ENCODE measurements around the gene UBE2S. TPM values are rescaled to one million over a fixed set of nuclear protein-coding genes. Genes with fewer than 3 reads are reported as not detected.
"Not testable (repeated sequence)": the region's sequence is repeated elsewhere in the genome, so short reads cannot be mapped to it uniquely, and the experiment has no call there.

The UBE2S gene
- total RNA-seq, 2 experiments from 2014 or later, result 50.9 to 62.9 TPM

GRCh38 chr19:55410168-55410567 is 2.6 kb upstream of the UBE2S start:
- no peaks in the 10 kb centered on the region for H3K27me3 Mint-ChIP-seq
- DNase-seq (no peak), ATAC-seq (ENCODE audit: poor library complexity) (no peak)
- ChIA-PET POLR2A (interaction anchor here (0.7 kb wide), 1 partner anchor 26 kb away, joined by 3 read pairs; the partner anchor contains the start of gene TMEM238), CTCF (no interaction called here)
- no peaks in the 10 kb centered on the region for H3K27me3 ChIP-seq (ENCODE audit: control insufficient read depth in 1 of 2, insufficient read depth in 2 of 2, low read length in 2 of 2)
- no peaks in the 10 kb centered on the region for H3K9me3 Mint-ChIP-seq
- peaks cover 0 to 3% of the 10 kb centered on the region in 2 experiments for H3K9me3 ChIP-seq (ENCODE audit: control insufficient read depth in 1 of 2, insufficient read depth in 1 of 2, low read length in 2 of 2)
- no peak overlapping the region for H3K4me3 ChIP-seq (ENCODE audit: low read length)
- H3K27ac Mint-ChIP-seq, result peak overlapping the region; percentile 60
- H3K4me1 ChIP-seq (ENCODE audit: insufficient read depth, low read length), result peaks cover 30% of the 10 kb centered on the region
- peaks cover 8% of the 10 kb centered on the region for H3K36me3 ChIP-seq (ENCODE audit: insufficient read depth, low read length)
- intact Hi-C loops (cut with DNase I, micrococcal nuclease), result no loop called here
- H3K4me3 Mint-ChIP-seq, result peak overlapping the region; percentile 9
- no peak overlapping the region for H3K27ac ChIP-seq (ENCODE audit: low read depth in 1 of 2, low read length in 2 of 2)
- peaks cover 30% of the 10 kb centered on the region for H3K36me3 Mint-ChIP-seq (ENCODE audit: low read depth)
- TF ChIP-seq, protein P1, sequence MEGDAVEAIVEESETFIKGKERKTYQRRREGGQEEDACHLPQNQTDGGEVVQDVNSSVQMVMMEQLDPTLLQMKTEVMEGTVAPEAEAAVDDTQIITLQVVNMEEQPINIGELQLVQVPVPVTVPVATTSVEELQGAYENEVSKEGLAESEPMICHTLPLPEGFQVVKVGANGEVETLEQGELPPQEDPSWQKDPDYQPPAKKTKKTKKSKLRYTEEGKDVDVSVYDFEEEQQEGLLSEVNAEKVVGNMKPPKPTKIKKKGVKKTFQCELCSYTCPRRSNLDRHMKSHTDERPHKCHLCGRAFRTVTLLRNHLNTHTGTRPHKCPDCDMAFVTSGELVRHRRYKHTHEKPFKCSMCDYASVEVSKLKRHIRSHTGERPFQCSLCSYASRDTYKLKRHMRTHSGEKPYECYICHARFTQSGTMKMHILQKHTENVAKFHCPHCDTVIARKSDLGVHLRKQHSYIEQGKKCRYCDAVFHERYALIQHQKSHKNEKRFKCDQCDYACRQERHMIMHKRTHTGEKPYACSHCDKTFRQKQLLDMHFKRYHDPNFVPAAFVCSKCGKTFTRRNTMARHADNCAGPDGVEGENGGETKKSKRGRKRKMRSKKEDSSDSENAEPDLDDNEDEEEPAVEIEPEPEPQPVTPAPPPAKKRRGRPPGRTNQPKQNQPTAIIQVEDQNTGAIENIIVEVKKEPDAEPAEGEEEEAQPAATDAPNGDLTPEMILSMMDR (IDR thresholded peaks at IDR 0.05), result no peak
- H3K4me1 Mint-ChIP-seq (ENCODE audit: low read depth), result peaks cover 29% of the 10 kb centered on the region

- H3K27me3 Mint-ChIP-seq; H3K27me3 ChIP-seq (ENCODE audit: control insufficient read depth in 1 of 2, insufficient read depth in 2 of 2, low read length in 2 of 2); DNase-seq; ATAC-seq (ENCODE audit: poor library complexity); H3K27ac ChIP-seq (ENCODE audit: low read depth in 1 of 2, low read length in 2 of 2); CTCF ChIA-PET; H3K4me3 ChIP-seq (ENCODE audit: low read length); H3K9me3 Mint-ChIP-seq; H3K9me3 ChIP-seq (ENCODE audit: control insufficient read depth in 1 of 2, insufficient read depth in 1 of 2, low read length in 2 of 2): not testable (repeated sequence)
- H3K4me1 ChIP-seq (ENCODE audit: insufficient read depth, low read length), result peaks cover 30% of the 10 kb centered on the region
- Mint-ChIP-seq H3K36me3 (ENCODE audit: low read depth) (peaks cover 35% of the 10 kb centered on the region), H3K27ac (peak overlapping the region; percentile 99), H3K4me3 (peak overlapping the region; percentile 94), H3K4me1 (ENCODE audit: low read depth) (peaks cover 29% of the 10 kb centered on the region)
- intact Hi-C loops (cut with DNase I, micrococcal nuclease), result loop anchor here (2.0 to 10.0 kb wide), 8 partner anchors 24 to 290 kb away; partner anchors contain the start of genes C19orf85 (in 1 of the 2), ISOC2 (in 1 of the 2), KMT5C (in 1 of the 2) and PPP6R1 (in 1 of the 2)
- peaks cover 11% of the 10 kb centered on the region for H3K36me3 ChIP-seq (ENCODE audit: insufficient read depth, low read length)
- POLR2A ChIA-PET, result interaction anchor here (1.1 to 2.7 kb wide), 4 partner anchors 12 to 150 kb away, joined by 3 to 13 read pairs (median 4); no protein-coding TSS in a partner anchor
These were observed 1.6 kb upstream of the UBE2S start for GRCh38 chr19:55409179-55409578.

GRCh38 chr19:55408533-55408872 is 915 bp upstream of the UBE2S start:
- peaks cover 30% of the 10 kb centered on the region for H3K4me1 ChIP-seq (ENCODE audit: insufficient read depth, low read length)
- peak overlapping the region; percentile 61 for H3K4me3 ChIP-seq (ENCODE audit: low read length)
- CTCF ChIA-PET, result no interaction called here
- Mint-ChIP-seq H3K27ac (peak overlapping the region; percentile 99), H3K27me3 (no peaks in the 10 kb centered on the region), H3K36me3 (ENCODE audit: low read depth) (peaks cover 42% of the 10 kb centered on the region), H3K4me1 (ENCODE audit: low read depth) (peaks cover 29% of the 10 kb centered on the region), H3K9me3 (no peaks in the 10 kb centered on the region), H3K4me3 (peak overlapping the region; percentile 94)
- TF ChIP-seq, protein P1 (IDR thresholded peaks at IDR 0.05), result no peak
- peak overlapping the region; percentile 44 to 100 for H3K27ac ChIP-seq (ENCODE audit: low read depth in 1 of 2, low read length in 2 of 2)
- H3K27me3 ChIP-seq (ENCODE audit: control insufficient read depth in 1 of 2, insufficient read depth in 2 of 2, low read length in 2 of 2), result no peaks in the 10 kb centered on the region
- POLR2A ChIA-PET, result interaction anchor here (0.8 to 2.7 kb wide), 4 partner anchors 13 to 149 kb away, joined by 3 to 13 read pairs (median 4); partner anchors contain the start of gene KMT5C
- ATAC-seq (ENCODE audit: poor library complexity) (no peak), DNase-seq (no peak)
- peaks cover 0 to 3% of the 10 kb centered on the region in 2 experiments for H3K9me3 ChIP-seq (ENCODE audit: control insufficient read depth in 1 of 2, insufficient read depth in 1 of 2, low read length in 2 of 2)
- intact Hi-C loops (cut with DNase I, micrococcal nuclease), result loop anchor here (1.0 to 10.0 kb wide), 9 partner anchors 24 to 290 kb away; partner anchors contain the start of genes KMT5C (in 2 of the 2), C19orf85 (in 1 of the 2), ISOC2 (in 1 of the 2) and PPP6R1 (in 1 of the 2)
- peaks cover 16% of the 10 kb centered on the region for H3K36me3 ChIP-seq (ENCODE audit: insufficient read depth, low read length)

Measured in CD4-positive, alpha-beta T cell (primary cell).